AG10803 (cell line): ENCODE results near the gene MYOM1.

Experiments used
- DNase-seq: peaks from one replicate; pipeline ENCODE4 v3.0.0; 2010; ENCODE audit warnings: low read depth
- H3K4me3 ChIP-seq: 2 replicates; pipeline ENCODE4 v1.5.1; 2011; ENCODE audit warnings: mild to moderate bottlenecking, low read length, control low read depth
- TF ChIP-seq, protein P1 (sequence below): conservative IDR thresholded peaks from 2 replicates; pipeline ENCODE4 v1.5.1; 2011; ENCODE audit warnings: mild to moderate bottlenecking, low read length, control low read depth, inconsistent platforms

Gene MYOM1

GRCh38 chr18:3140342-3140741 is 79.4 kb downstream of the MYOM1 start:
- TF ChIP-seq, protein P1, sequence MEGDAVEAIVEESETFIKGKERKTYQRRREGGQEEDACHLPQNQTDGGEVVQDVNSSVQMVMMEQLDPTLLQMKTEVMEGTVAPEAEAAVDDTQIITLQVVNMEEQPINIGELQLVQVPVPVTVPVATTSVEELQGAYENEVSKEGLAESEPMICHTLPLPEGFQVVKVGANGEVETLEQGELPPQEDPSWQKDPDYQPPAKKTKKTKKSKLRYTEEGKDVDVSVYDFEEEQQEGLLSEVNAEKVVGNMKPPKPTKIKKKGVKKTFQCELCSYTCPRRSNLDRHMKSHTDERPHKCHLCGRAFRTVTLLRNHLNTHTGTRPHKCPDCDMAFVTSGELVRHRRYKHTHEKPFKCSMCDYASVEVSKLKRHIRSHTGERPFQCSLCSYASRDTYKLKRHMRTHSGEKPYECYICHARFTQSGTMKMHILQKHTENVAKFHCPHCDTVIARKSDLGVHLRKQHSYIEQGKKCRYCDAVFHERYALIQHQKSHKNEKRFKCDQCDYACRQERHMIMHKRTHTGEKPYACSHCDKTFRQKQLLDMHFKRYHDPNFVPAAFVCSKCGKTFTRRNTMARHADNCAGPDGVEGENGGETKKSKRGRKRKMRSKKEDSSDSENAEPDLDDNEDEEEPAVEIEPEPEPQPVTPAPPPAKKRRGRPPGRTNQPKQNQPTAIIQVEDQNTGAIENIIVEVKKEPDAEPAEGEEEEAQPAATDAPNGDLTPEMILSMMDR, result no peak
- no peak for DNase-seq

GRCh38 chr18:3139406-3139805 is 80.4 kb downstream of the MYOM1 start:
- no peak for DNase-seq
- TF ChIP-seq, protein P1, result no peak
- H3K4me3 ChIP-seq, result no peak overlapping the region

More at GRCh38 chr18:3140342-3140741, 79.4 kb downstream of the MYOM1 start:
- H3K4me3 ChIP-seq, result no peak overlapping the region

- TF ChIP-seq, protein P1, result no peak
- H3K4me3 ChIP-seq, result no peak overlapping the region
- no peak for DNase-seq
Measured at GRCh38 chr18:3138274-3138975, 81.3 kb downstream of the MYOM1 start.

DNA sequence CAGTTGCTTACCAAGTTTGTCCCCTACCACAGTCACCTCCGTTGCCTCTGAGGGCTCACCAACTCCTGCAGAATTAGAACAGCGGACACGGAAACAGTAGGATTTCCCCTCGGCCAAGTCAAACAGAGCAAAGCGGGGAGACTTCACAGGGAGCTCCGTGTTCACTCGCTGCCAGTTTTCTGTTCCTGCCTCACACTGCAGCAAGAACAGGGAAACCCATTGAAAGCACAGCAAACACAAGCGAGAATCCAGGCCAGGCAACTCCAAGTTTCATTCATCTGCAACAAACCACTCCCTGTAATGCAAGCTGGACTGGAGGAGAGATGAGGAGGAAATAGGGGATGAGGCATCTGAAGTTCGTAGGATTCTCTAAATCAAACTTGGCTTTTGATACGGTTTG is 84.2 kb downstream of the MYOM1 start:
- no peak for DNase-seq
- TF ChIP-seq, protein P1, result no peak
- no peak overlapping the region for H3K4me3 ChIP-seq

DNA sequence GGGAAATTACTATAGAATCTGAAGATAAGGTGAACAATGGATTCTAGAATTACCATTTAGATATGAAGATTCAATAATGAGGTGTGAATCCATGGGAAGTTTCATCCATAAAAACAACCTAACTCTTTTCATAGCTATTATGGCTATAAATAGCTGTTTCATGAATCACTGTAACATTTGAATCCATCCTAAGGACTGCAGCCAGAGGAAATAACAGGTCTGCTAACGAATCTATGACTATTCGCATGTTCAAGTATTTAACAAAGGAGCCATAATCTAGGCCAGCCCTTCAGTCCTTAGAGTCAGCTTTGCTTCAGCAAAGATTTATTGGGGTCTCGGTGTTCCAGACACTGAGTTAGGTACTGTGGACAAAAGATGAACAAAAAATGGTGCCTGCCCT is 87.1 kb downstream of the MYOM1 start:
- H3K4me3 ChIP-seq, result no peak overlapping the region
- no peak for DNase-seq
- TF ChIP-seq, protein P1, result no peak

- TF ChIP-seq, protein P1, result no peak
- no peak for DNase-seq
- no peak overlapping the region for H3K4me3 ChIP-seq
Measured at GRCh38 chr18:3130344-3130743, 89.4 kb downstream of the MYOM1 start.
